GM12892 (cell line): ENCODE results near the gene OR2T12. TPM values are rescaled to one million over a fixed set of nuclear protein-coding genes. Genes with fewer than 3 reads are reported as not detected.
"Not testable (repeated sequence)": the region's sequence is repeated elsewhere in the genome, so short reads cannot be mapped to it uniquely, and the experiment has no call there.

Experiments
- DNase-seq: peaks from one replicate; pipeline ENCODE4 v3.0.0; 2011; ENCODE audit not compliant: insufficient read length
- FAIRE-seq: peaks from 2 replicates; lab custom pipeline; 2011; peaks lifted over from hg19 to GRCh38; lab: Jason Lieb, UNC
- POLR2A ChIP-seq: IDR thresholded peaks from 2 replicates; pipeline ENCODE4 v1.6.1; 2011; ENCODE audit warnings: low read depth, low read length, control low read depth
- POLR2AphosphoS5 ChIP-seq: IDR thresholded peaks from 2 replicates; pipeline ENCODE4 v1.6.1; 2011; ENCODE audit warnings: low read depth, low read length, control low read depth
- TAF1 ChIP-seq: IDR thresholded peaks from 2 replicates; pipeline ENCODE4 v1.6.1; 2011; ENCODE audit warnings: low read depth, mild to moderate bottlenecking, control low read depth, low read length, borderline replicate concordance
- polyA plus RNA-seq: library from polyadenylated mRNA; unstranded; fragments of >200 nt; gene quantifications from one replicate; pipeline ENCODE4 v1.2.1, GENCODE V29; 2012; ENCODE audit warnings: missing spikeins, inconsistent platforms; ENCODE audit not compliant: missing spikeins

The OR2T12 gene
- not detected for polyA plus RNA-seq

- no peak for FAIRE-seq
- no peak for DNase-seq
- TF ChIP-seq POLR2AphosphoS5 = no peak
- TF ChIP-seq TAF1 = no peak
- no peak for TF ChIP-seq POLR2A
These were observed at the start of gene OR2T12 for GRCh38 chr1:248303324-248303723. OR2T12 (minus strand) TSS chr1:248303424; CDS start chr1:248295578, 7,846 bp downstream.

- no peak for TF ChIP-seq POLR2A
- TF ChIP-seq POLR2AphosphoS5 = no peak
- no peak for TF ChIP-seq TAF1
- FAIRE-seq = no peak
- DNase-seq = no peak
These were observed 45.3 kb upstream of the OR2T12 start, which contains the start of gene OR14C36 for GRCh38 chr1:248348475-248348874. OR14C36 (plus strand) TSS chr1:248348775; CDS start chr1:248348775, 0 bp downstream.

- DNase-seq = no peak
- no peak for FAIRE-seq
- no peak for TF ChIP-seq POLR2A
- no peak for TF ChIP-seq TAF1
- no peak for TF ChIP-seq POLR2AphosphoS5
These were observed 40.2 kb upstream of the OR2T12 start for GRCh38 chr1:248343451-248343850.

- DNase-seq (no peak), FAIRE-seq (no peak)
- TF ChIP-seq POLR2AphosphoS5 = no peak
- no peak for TF ChIP-seq TAF1
These were observed 21.2 kb upstream of the OR2T12 start, which contains the start of gene OR2M7 for GRCh38 chr1:248324468-248324867. OR2M7 (minus strand) TSS chr1:248324568; CDS start chr1:248324568, 0 bp downstream.

DNA sequence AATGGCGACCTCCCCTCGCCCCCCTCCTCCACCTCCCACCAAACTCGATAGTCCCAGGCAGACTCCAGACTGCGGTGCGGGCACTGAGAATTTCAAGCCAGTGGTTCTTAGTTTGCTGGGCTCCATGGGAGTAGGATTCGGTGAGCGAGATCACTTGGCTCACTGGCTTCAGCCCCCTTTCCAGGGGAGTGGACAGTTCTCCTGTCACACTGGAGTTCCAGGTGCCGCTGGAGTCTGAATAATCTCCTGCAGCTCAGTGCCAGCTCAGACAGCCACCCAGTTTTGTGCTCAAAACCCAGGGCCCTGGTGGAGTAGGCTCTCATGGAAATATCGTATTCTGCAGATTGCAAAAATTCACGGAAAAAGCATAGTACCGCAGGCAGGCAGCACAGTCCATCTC, 13.6 kb upstream of the OR2T12 start:
- no peak for DNase-seq
- no peak for FAIRE-seq
- no peak for TF ChIP-seq TAF1
- TF ChIP-seq POLR2AphosphoS5 = no peak
- no peak for TF ChIP-seq POLR2A

DNA sequence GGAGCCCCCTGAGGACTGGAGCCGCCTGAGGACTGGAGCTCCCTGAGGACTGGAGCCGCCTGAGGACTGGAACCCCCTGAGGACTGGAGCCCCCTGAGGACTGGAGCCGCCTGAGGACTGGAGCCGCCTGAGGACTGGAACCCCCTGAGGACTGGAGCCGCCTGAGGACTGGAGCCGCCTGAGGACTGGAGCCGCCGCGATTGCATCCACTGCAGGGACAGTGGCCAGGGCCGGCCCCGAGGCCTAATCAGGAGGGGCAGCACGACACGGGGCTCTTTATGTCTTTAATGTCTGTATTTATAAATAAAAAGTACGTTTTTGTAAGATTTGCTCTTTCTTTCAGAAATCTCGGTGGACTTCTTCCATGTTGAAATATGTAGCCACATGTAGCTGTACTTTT, 3.5 kb upstream of the OR2T12 start:
- FAIRE-seq, DNase-seq: not testable (repeated sequence)

DNA sequence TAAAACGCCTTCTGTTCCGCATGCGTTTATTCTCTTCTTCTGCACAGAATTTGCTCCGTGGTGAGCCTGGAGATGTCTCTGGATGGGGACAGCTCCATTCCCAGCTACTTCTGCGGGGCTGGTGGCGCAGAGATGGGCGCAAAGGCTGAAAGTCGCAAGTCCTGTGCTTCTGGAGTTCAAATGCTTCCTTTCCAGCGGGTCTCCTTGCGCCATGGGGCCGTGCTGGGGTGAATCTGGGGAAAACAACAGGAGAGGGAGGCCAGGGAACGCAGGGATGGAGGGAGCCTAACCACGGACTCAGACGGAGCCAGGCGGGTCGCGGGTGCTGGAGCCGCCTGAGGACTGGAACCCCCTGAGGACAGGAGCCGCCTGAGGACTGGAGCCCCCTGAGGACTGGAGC, 2.9 kb upstream of the OR2T12 start:
- no peak for FAIRE-seq
- TF ChIP-seq POLR2AphosphoS5 (no peak), TAF1 (no peak), POLR2A (no peak)

GRCh38 chr1:248305672-248306071, 2.4 kb upstream of the OR2T12 start:
- not testable (repeated sequence) for DNase-seq
- FAIRE-seq = peak; percentile 30

More for the DNA sequence above, 2.9 kb upstream of the OR2T12 start:
- no peak for DNase-seq

DNA sequence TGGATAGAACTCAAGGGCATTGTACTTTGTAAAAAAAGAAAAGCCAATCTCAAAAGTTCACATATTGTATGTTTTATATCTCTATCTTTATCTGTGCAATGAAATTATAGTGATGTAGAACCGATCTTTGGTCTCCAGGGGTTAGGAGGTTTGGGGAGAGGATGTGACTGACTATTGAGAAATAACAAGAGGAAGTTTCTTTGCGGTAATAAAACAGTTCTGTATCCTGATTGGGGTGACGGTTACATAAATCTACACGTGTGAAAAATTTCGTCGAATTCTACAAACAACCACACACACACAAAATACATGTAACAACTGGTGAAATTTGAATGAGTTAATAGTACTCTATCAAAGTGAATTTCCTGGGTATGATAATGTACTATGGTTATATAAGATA, 14.8 kb downstream of the OR2T12 start:
- no peak for FAIRE-seq
- DNase-seq = no peak
- TF ChIP-seq POLR2AphosphoS5 (no peak), TAF1 (no peak), POLR2A (no peak)

DNA sequence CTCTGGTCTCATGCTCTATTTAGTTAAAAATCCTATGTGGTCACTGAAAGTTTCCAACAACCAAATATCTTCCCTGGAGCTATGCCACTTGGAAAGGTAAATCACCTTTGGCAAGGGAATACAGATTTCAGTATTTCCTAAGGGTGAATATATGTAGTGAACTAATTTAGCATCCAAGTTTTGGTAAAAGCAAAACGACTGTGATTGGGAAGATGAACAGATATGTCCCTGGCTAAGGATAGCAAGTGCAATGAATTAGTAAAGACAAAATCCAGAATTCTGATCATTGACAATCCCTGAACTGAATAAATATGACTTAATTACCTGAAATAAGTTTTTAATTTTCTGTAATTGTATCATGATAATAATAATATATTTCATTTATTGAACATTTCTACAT, 25.3 kb downstream of the OR2T12 start, which contains the start of gene OR2T33:
OR2T33 (minus strand) TSS at position 101 of the 400 bp plus-strand sequence. CDS start 4,162 bp downstream, outside the sequence.
- no peak for DNase-seq
- FAIRE-seq = no peak
- TF ChIP-seq TAF1 (no peak), POLR2A (no peak), POLR2AphosphoS5 (no peak)

GRCh38 chr1:248273225-248273624, 30.0 kb downstream of the OR2T12 start:
- not testable (repeated sequence) for DNase-seq, FAIRE-seq

- FAIRE-seq = no peak
- TF ChIP-seq POLR2A (no peak), POLR2AphosphoS5 (no peak), TAF1 (no peak)
These were observed 35.0 kb downstream of the OR2T12 start for GRCh38 chr1:248268178-248268577.

DNA sequence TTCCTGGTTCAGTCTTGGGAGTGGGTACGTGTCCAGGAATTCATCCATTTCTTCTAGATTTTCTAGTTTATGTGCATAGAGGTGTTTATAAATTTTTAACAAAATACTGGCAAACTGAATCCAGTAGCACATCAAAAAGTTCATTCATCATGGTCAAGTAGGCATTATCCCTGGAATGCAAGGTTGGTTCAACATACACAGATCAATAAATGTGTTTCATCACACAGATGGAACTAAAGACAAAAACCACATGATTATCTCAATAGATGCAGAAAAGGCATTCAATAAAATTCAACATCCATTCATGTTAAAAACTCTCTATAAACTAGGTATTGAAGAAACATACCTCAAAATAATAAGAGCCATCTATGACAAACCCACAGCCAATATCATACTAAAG, 43.9 kb downstream of the OR2T12 start:
- not testable (repeated sequence) for FAIRE-seq

More at GRCh38 chr1:248268178-248268577, 35.0 kb downstream of the OR2T12 start:
- DNase-seq = no peak

More for the DNA sequence above, 43.9 kb downstream of the OR2T12 start:
- not testable (repeated sequence) for DNase-seq
